GM10248 (cell line): ENCODE data around the gene CUL1.
"Not testable (repeated sequence)": the region's sequence is repeated elsewhere in the genome, so short reads cannot be mapped to it uniquely, and the experiment has no call there.

Source experiments
- CTCF ChIA-PET: fragments of 300-600 bp; sonication (Branson Sonifier 250); formaldehyde crosslinking; extraction: SDS; loops from one replicate; lab custom pipeline; 2021; ENCODE audit warnings: antibody characterized with exemption; lab: Yijun Ruan, JAX
- POLR2A ChIA-PET: fragments of 350-650 bp; sonication (Branson Sonifier 250); formaldehyde crosslinking; extraction: SDS; loops from one replicate; lab custom pipeline; 2020; ENCODE audit warnings: antibody characterized with exemption; lab: Yijun Ruan, JAX
- DNase-seq: peaks from one replicate; pipeline ENCODE4 v3.0.0; 2012; ENCODE audit errors: extremely low spot score
- CTCF ChIP-seq: IDR thresholded peaks from 2 replicates; pipeline ENCODE4 v1.5.1; 2012; ENCODE audit warnings: mild to moderate bottlenecking, low read depth; ENCODE audit errors: extremely low read depth, missing control alignments, control extremely low read depth

Gene CUL1

GRCh38 chr7:148698007-148698396 lies 701 bp upstream of the CUL1 start:
- DNase-seq = no peak
- ChIA-PET POLR2A (no interaction called here), CTCF (interaction anchor here (0.7 to 1.2 kb wide), 6 partner anchors 13 to 368 kb away, joined by 3 to 4 read pairs (median 3); no protein-coding TSS in a partner anchor)
- no peak for TF ChIP-seq CTCF

GRCh38 chr7:148699024-148699781 lies 500 bp downstream of the CUL1 start:
- POLR2A ChIA-PET = no interaction called here
- CTCF ChIA-PET = interaction anchor here (0.7 to 1.2 kb wide), 3 partner anchors 10 to 366 kb away, joined by 3 to 5 read pairs (median 3); no protein-coding TSS in a partner anchor
- peak; percentile 60 for DNase-seq
- no peak for TF ChIP-seq CTCF

- POLR2A ChIA-PET = no interaction called here
- no peak for TF ChIP-seq CTCF
- no peak for DNase-seq
- CTCF ChIA-PET = interaction anchor here (1.0 to 1.4 kb wide), 3 partner anchors 12 to 267 kb away, joined by 3 to 4 read pairs (median 3); no protein-coding TSS in a partner anchor
Measured at GRCh38 chr7:148699782-148700629, 1.3 kb downstream of the CUL1 start.

- TF ChIP-seq CTCF = no peak
- ChIA-PET POLR2A (no interaction called here), CTCF (interaction anchor here (1.0 to 1.4 kb wide), 3 partner anchors 11 to 266 kb away, joined by 3 to 4 read pairs (median 3); no protein-coding TSS in a partner anchor)
- DNase-seq = no peak
Measured at GRCh38 chr7:148700661-148701064, 2.0 kb downstream of the CUL1 start.

GRCh38 chr7:148701414-148701813 lies 2.7 kb downstream of the CUL1 start:
- TF ChIP-seq CTCF = no peak
- ChIA-PET CTCF (interaction anchor here (1.4 kb wide), 1 partner anchor 154 kb away, joined by 4 read pairs; no protein-coding TSS in a partner anchor), POLR2A (no interaction called here)
- DNase-seq = no peak

GRCh38 chr7:148702876-148703670 lies 4.4 kb downstream of the CUL1 start:
- no peak for DNase-seq
- POLR2A ChIA-PET = interaction anchor here (0.5 kb wide), 1 partner anchor 18 kb away, joined by 3 read pairs; no protein-coding TSS in a partner anchor
- CTCF ChIA-PET = interaction anchor here (0.6 to 1.4 kb wide), 5 partner anchors 9 to 424 kb away, joined by 3 read pairs; no protein-coding TSS in a partner anchor
- TF ChIP-seq CTCF = no peak

- CTCF ChIA-PET = interaction anchor here (0.6 to 1.4 kb wide), 8 partner anchors 8 to 423 kb away, joined by 3 to 4 read pairs (median 3); no protein-coding TSS in a partner anchor
- DNase-seq, POLR2A ChIA-PET: not testable (repeated sequence)
Measured at GRCh38 chr7:148703671-148703962, 4.9 kb downstream of the CUL1 start.
